Myocyte (in vitro differentiated cells): ENCODE measurements around the gene DYSF. TPM values are rescaled to one million over a fixed set of nuclear protein-coding genes. Genes with fewer than 3 reads are reported as not detected.
"Not testable (repeated sequence)": the region's sequence is repeated elsewhere in the genome, so short reads cannot be mapped to it uniquely, and the experiment has no call there.

Experiments
- DNase-seq: peaks from one replicate; pipeline ENCODE4 v3.0.0-alpha.2; 2012; ENCODE audit warnings: low read depth
- polyA plus RNA-seq: library from polyadenylated mRNA; unstranded; fragments of >200 nt; gene quantifications from one replicate; pipeline ENCODE4 v1.2.1, GENCODE V29; 2012; ENCODE audit warnings: missing spikeins
- total RNA-seq: library from RNA; depleted of rRNA; stranded (reverse); fragments of >200 nt; gene quantifications from 2 replicates; pipeline ENCODE4 v1.2.3, GENCODE V29; 2014

Gene DYSF
- total RNA-seq: 114 and 149 TPM in 2 replicates
- 176 TPM for polyA plus RNA-seq

- DNase-seq: peak; percentile 95
These were observed at the start of gene DYSF for GRCh38 chr2:71453404-71454220. Gene DYSF, plus strand, starts transcription at chr2:71453561.

- no peak for DNase-seq
These were observed 43.8 kb upstream of the DYSF start for GRCh38 chr2:71409611-71410010.

GRCh38 chr2:71410696-71411095 is 42.7 kb upstream of the DYSF start:
- no peak for DNase-seq

- DNase-seq: not testable (repeated sequence)
These were observed 36.5 kb upstream of the DYSF start for GRCh38 chr2:71416866-71417265.

- no peak for DNase-seq
These were observed 35.8 kb upstream of the DYSF start for GRCh38 chr2:71417300-71418202.

- no peak for DNase-seq
These were observed 34.2 kb upstream of the DYSF start for GRCh38 chr2:71419145-71419544.

GRCh38 chr2:71419976-71420375 is 33.4 kb upstream of the DYSF start:
- DNase-seq: no peak

GRCh38 chr2:71422786-71423185 is 30.6 kb upstream of the DYSF start:
- DNase-seq: no peak

- DNase-seq: no peak
These were observed 29.4 kb upstream of the DYSF start for GRCh38 chr2:71423817-71424420.

GRCh38 chr2:71426721-71427120 is 26.6 kb upstream of the DYSF start:
- DNase-seq: no peak

- no peak for DNase-seq
These were observed 24.6 kb upstream of the DYSF start for GRCh38 chr2:71428472-71429383.

- DNase-seq: not testable (repeated sequence)
These were observed 8.2 kb upstream of the DYSF start for GRCh38 chr2:71445142-71445541.

GRCh38 chr2:71446505-71446904 is 6.9 kb upstream of the DYSF start:
- DNase-seq: no peak

- DNase-seq: no peak
These were observed 4.0 kb upstream of the DYSF start for GRCh38 chr2:71449343-71449742.

- peak; percentile 73 for DNase-seq
These were observed 1.7 kb upstream of the DYSF start for GRCh38 chr2:71451705-71452104.

- peak; percentile 95 for DNase-seq
These were observed 796 bp upstream of the DYSF start for GRCh38 chr2:71452565-71452964.

- peak; percentile 70 for DNase-seq
These were observed 1.1 kb downstream of the DYSF start for GRCh38 chr2:71454221-71455010.

- no peak for DNase-seq
These were observed 1.8 kb downstream of the DYSF start for GRCh38 chr2:71455011-71455740.
